Measurements from ENCODE around the gene NMBR.
"Not testable (repeated sequence)": the region's sequence is repeated elsewhere in the genome, so short reads cannot be mapped to it uniquely, and the experiment has no call there.

NMBR gene

DNA sequence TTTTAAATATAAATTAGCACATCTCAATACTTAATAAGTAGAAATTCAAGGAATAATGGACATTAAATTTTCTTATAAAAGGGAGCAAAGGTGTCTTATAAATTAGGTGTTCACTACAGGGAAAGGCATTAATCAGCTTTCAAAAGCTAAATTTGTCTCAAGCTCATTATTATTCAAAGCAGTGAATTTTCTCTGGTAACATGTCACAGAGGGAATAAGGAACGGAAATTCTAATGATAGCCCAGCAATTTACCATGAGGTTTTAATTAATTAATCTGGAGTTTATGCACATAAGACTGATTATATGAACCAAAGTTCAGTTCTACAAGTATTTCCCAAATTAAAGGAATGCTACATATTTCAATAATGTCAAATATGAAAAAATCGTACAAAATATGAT lies 29.6 kb downstream of the NMBR start:
- Histone ChIP-seq H3K27me3 (replicated peaks; ENCODE audit: insufficient read depth, low read length) (no peaks in the 10 kb centered on the region), H3K9ac (ENCODE audit: low read length) (no peak overlapping the region), H4K20me1 (ENCODE audit: insufficient read depth, low read length) (no peaks in the 10 kb centered on the region), H3K9me3 (replicated peaks; ENCODE audit: insufficient read depth, low read length) (no peaks in the 10 kb centered on the region), H3F3A (ENCODE audit: insufficient read depth, low read length) (no peaks in the 10 kb centered on the region), H3K4me1 (ENCODE audit: low read length) (no peaks in the 10 kb centered on the region), H3K79me2 (ENCODE audit: low read length) (no peaks in the 10 kb centered on the region), H3K4me3 (ENCODE audit: low read length) (no peak overlapping the region), H3K4me2 (ENCODE audit: low read depth, low read length) (no peak overlapping the region), H2AFZ (ENCODE audit: low read length) (no peak overlapping the region), H3K27ac (ENCODE audit: low read length) (no peak overlapping the region), H3K36me3 (replicated peaks; ENCODE audit: insufficient read depth, low read length) (no peaks in the 10 kb centered on the region), H3K9me2 (replicated peaks; ENCODE audit: insufficient read depth, low read length) (no peaks in the 10 kb centered on the region)
- no peak for TF ChIP-seq EZH2phosphoT487 (IDR thresholded peaks at IDR 0.05; ENCODE audit: low read length)
- TF ChIP-seq EZH2 (optimal IDR thresholded peaks at IDR 0.05; ENCODE audit: low read depth, low read length): no peak
- TF ChIP-seq, protein P1, sequence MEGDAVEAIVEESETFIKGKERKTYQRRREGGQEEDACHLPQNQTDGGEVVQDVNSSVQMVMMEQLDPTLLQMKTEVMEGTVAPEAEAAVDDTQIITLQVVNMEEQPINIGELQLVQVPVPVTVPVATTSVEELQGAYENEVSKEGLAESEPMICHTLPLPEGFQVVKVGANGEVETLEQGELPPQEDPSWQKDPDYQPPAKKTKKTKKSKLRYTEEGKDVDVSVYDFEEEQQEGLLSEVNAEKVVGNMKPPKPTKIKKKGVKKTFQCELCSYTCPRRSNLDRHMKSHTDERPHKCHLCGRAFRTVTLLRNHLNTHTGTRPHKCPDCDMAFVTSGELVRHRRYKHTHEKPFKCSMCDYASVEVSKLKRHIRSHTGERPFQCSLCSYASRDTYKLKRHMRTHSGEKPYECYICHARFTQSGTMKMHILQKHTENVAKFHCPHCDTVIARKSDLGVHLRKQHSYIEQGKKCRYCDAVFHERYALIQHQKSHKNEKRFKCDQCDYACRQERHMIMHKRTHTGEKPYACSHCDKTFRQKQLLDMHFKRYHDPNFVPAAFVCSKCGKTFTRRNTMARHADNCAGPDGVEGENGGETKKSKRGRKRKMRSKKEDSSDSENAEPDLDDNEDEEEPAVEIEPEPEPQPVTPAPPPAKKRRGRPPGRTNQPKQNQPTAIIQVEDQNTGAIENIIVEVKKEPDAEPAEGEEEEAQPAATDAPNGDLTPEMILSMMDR (IDR thresholded peaks at IDR 0.05; ENCODE audit: low read length): no peak
- no peak for DNase-seq

DNA sequence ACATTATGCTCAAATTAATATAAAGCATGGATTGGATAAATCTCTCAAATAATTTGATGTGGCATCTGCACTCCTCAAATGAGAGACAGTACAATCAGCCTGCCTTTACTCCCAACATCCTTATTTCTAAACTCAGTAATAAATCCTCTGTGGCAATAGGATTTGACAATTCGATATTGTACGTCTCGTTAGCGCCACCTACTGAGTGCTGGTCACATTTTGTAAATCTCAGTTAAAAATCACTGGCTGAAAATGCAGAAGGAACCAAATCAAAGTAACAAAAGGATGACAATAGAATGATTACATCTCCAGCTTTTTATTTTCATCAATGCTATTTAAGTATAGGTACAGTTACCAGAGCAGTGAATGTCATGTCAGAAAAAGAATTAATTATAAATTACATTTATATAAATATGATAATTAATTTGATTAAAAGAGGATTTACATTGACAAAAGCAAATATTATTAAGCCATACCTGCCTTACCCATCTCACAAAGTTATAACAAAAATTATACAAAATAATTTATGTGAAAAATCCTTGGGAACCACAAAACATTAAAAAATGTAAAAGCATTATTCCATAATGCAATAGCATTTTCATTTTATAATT lies 34.4 kb downstream of the NMBR start:
- no peak for TF ChIP-seq EZH2 (optimal IDR thresholded peaks at IDR 0.05; ENCODE audit: low read depth, low read length)
- TF ChIP-seq, protein P1 (IDR thresholded peaks at IDR 0.05; ENCODE audit: low read length): peak; percentile 74
- no peak for TF ChIP-seq EZH2phosphoT487 (IDR thresholded peaks at IDR 0.05; ENCODE audit: low read length)
- Histone ChIP-seq H3K27me3 (replicated peaks; ENCODE audit: insufficient read depth, low read length) (no peaks in the 10 kb centered on the region), H3K4me3 (ENCODE audit: low read length) (no peak overlapping the region), H3K27ac (ENCODE audit: low read length) (no peak overlapping the region), H3K9ac (ENCODE audit: low read length) (no peak overlapping the region), H3K9me2 (replicated peaks; ENCODE audit: insufficient read depth, low read length) (no peaks in the 10 kb centered on the region), H2AFZ (ENCODE audit: low read length) (no peak overlapping the region), H3K36me3 (replicated peaks; ENCODE audit: insufficient read depth, low read length) (no peaks in the 10 kb centered on the region), H3K4me2 (ENCODE audit: low read depth, low read length) (no peak overlapping the region), H3K9me3 (replicated peaks; ENCODE audit: insufficient read depth, low read length) (no peaks in the 10 kb centered on the region), H3K4me1 (ENCODE audit: low read length) (no peaks in the 10 kb centered on the region), H3K79me2 (ENCODE audit: low read length) (no peaks in the 10 kb centered on the region), H4K20me1 (ENCODE audit: insufficient read depth, low read length) (no peaks in the 10 kb centered on the region), H3F3A (ENCODE audit: insufficient read depth, low read length) (no peaks in the 10 kb centered on the region)
- peak; percentile 58 for DNase-seq

DNA sequence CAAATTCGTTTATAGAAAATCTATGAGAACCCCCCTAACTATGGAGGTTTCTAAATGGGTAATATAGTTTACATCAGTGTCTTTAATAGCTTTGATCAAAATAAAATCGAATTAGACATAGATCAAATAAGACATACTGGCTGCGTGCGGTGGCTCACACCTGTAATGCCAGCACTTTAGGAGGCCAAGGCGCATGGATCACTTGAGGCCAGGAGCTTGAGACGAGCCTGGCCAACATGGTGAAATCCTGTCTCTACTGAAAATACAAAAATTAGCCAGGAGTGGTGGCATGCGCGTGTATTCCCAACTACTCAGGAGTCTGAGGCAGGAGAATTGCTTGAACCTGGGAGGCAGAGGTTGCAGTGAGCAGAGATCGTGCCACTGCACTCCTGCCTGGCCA lies 36.1 kb downstream of the NMBR start:
- H3K9me2 ChIP-seq (replicated peaks; ENCODE audit: insufficient read depth, low read length); H3K4me1 ChIP-seq (ENCODE audit: low read length); H3K4me3 ChIP-seq (ENCODE audit: low read length); H3K79me2 ChIP-seq (ENCODE audit: low read length); H3K27me3 ChIP-seq (replicated peaks; ENCODE audit: insufficient read depth, low read length); DNase-seq; H3K9ac ChIP-seq (ENCODE audit: low read length); H3F3A ChIP-seq (ENCODE audit: insufficient read depth, low read length); H3K4me2 ChIP-seq (ENCODE audit: low read depth, low read length); H3K27ac ChIP-seq (ENCODE audit: low read length); H3K36me3 ChIP-seq (replicated peaks; ENCODE audit: insufficient read depth, low read length); H2AFZ ChIP-seq (ENCODE audit: low read length); H3K9me3 ChIP-seq (replicated peaks; ENCODE audit: insufficient read depth, low read length); H4K20me1 ChIP-seq (ENCODE audit: insufficient read depth, low read length): not testable (repeated sequence)

DNA sequence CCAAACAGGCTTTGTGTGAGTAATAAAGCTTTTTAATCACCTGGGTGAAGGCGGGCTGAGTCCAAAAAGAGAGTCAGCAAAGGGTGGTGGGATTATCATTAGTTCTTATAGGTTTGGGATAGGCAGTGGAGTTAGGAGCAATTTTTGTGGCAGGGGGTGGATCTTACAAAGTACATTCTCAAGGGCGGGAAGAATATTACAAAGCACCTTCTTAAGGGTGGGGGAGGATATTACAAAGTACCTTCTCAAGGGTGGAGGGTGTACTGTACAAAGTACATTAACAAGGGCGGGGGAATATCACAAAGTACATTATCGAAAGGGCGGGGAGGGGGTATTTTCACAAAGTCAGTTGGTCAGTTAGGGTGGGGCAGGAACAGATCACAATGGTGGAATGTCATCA lies 42.1 kb downstream of the NMBR start:
- H3K36me3 ChIP-seq (replicated peaks; ENCODE audit: insufficient read depth, low read length); H3K4me1 ChIP-seq (ENCODE audit: low read length); H3K4me2 ChIP-seq (ENCODE audit: low read depth, low read length); H2AFZ ChIP-seq (ENCODE audit: low read length); DNase-seq; H3K9ac ChIP-seq (ENCODE audit: low read length); H3K4me3 ChIP-seq (ENCODE audit: low read length); H3K9me3 ChIP-seq (replicated peaks; ENCODE audit: insufficient read depth, low read length); H4K20me1 ChIP-seq (ENCODE audit: insufficient read depth, low read length); H3F3A ChIP-seq (ENCODE audit: insufficient read depth, low read length); H3K27me3 ChIP-seq (replicated peaks; ENCODE audit: insufficient read depth, low read length); H3K79me2 ChIP-seq (ENCODE audit: low read length); H3K27ac ChIP-seq (ENCODE audit: low read length); H3K9me2 ChIP-seq (replicated peaks; ENCODE audit: insufficient read depth, low read length): not testable (repeated sequence)
